Anterior cingulate cortex (tissue), 58 donors: Measurements from ENCODE around the gene NET1.

Experiments
- DNase-seq, 58 donors: peaks; one replicate each; lab custom pipeline; 2025; lab: John Stamatoyannopoulos, UW

Gene NET1

GRCh38 chr10:5496261-5497250 lies 84.2 kb downstream of the NET1 start:
- no peak for DNase-seq

- DNase-seq: no peak
Measured at GRCh38 chr10:5497289-5497688, 84.9 kb downstream of the NET1 start.

- DNase-seq: no peak
Measured at GRCh38 chr10:5497948-5498730, 85.8 kb downstream of the NET1 start.

- DNase-seq: no peak
Measured at GRCh38 chr10:5498791-5499492, 86.6 kb downstream of the NET1 start.

GRCh38 chr10:5499493-5500140 lies 87.3 kb downstream of the NET1 start, which contains the start of gene CALML5:
Gene CALML5, minus strand, starts transcription at chr10:5499570. Its CDS starts 132 bp downstream, at chr10:5499438.
- DNase-seq: no peak

GRCh38 chr10:5500162-5500670 lies 87.9 kb downstream of the NET1 start:
- DNase-seq: no peak

- no peak for DNase-seq
Measured at GRCh38 chr10:5500910-5501309, 88.6 kb downstream of the NET1 start.

- DNase-seq: no peak
Measured at GRCh38 chr10:5502061-5502521, 89.7 kb downstream of the NET1 start.

GRCh38 chr10:5502571-5503476 lies 90.5 kb downstream of the NET1 start:
- DNase-seq: no peak

GRCh38 chr10:5503477-5503835 lies 91.1 kb downstream of the NET1 start:
- DNase-seq: no peak

GRCh38 chr10:5504146-5505072 lies 92.1 kb downstream of the NET1 start:
- DNase-seq: no peak

- no peak for DNase-seq
Measured at GRCh38 chr10:5506246-5506645, 93.9 kb downstream of the NET1 start.

- DNase-seq: no peak
Measured at GRCh38 chr10:5506751-5507648, 94.6 kb downstream of the NET1 start.

- DNase-seq: no peak
Measured at GRCh38 chr10:5507649-5508131, 95.3 kb downstream of the NET1 start.

GRCh38 chr10:5508161-5508604 lies 95.8 kb downstream of the NET1 start:
- no peak for DNase-seq
